Esophagus (tissue), 2 donors: Measurements from ENCODE around the gene ETDB. TPM values are rescaled to one million over a fixed set of nuclear protein-coding genes. Genes with fewer than 3 reads are reported as not detected.
"Not testable (repeated sequence)": the region's sequence is repeated elsewhere in the genome, so short reads cannot be mapped to it uniquely, and the experiment has no call there.

Experiments used
- H3K27ac ChIP-seq, 2 donors: one replicate each; pipeline ENCODE4 v1.5.1; 2013; ENCODE audit warnings: low read depth in 2 of 2, mild to moderate bottlenecking in 2 of 2, inconsistent platforms in 1 of 2, low read length in 1 of 2, moderate library complexity in 1 of 2
- H3K27me3 ChIP-seq, 2 donors: one replicate each; pipeline ENCODE4 v1.6.1; 2013; ENCODE audit warnings: low read length in 2 of 2, control low read depth in 1 of 2, mild to moderate bottlenecking in 1 of 2; ENCODE audit not compliant: insufficient read depth in 2 of 2, control insufficient read depth in 1 of 2
- H3K36me3 ChIP-seq, 2 donors: one replicate each; pipeline ENCODE4 v1.6.1; 2013; ENCODE audit warnings: low read length in 1 of 2; ENCODE audit not compliant: control insufficient read depth in 2 of 2, insufficient read depth in 2 of 2
- H3K4me1 ChIP-seq, 2 donors: one replicate each; pipeline ENCODE4 v1.6.1; 2013; ENCODE audit warnings: low read length in 1 of 2; ENCODE audit not compliant: control insufficient read depth in 2 of 2, insufficient read depth in 2 of 2
- H3K4me3 ChIP-seq, 2 donors: one replicate each; pipeline ENCODE4 v1.5.1; 2013; ENCODE audit warnings: low read length in 2 of 2, mild to moderate bottlenecking in 2 of 2, low read depth in 1 of 2, moderate library complexity in 1 of 2
- H3K9me3 ChIP-seq, 2 donors: one replicate each; pipeline ENCODE4 v1.6.1; 2013; ENCODE audit warnings: mild to moderate bottlenecking in 2 of 2, low read depth in 1 of 2, low read length in 1 of 2, moderate library complexity in 1 of 2; ENCODE audit not compliant: control insufficient read depth in 2 of 2, insufficient read depth in 1 of 2
- WGBS, 2 donors: extraction: QIAGEN DNeasy Blood & Tissue Kit; methylation state at CpG; one replicate each; pipeline ENCODE4 v1.1.7; 2013; 5-methylcytosine and 5-hydroxymethylcytosine counted together
- polyA plus RNA-seq, 2 donors: library from polyadenylated mRNA; stranded (reverse); fragments of 200-250 nt; gene quantifications; one replicate each; pipeline ENCODE4 v1.2.3, GENCODE V29; 2013
- donor health status: healthy with polysubstance abuse.
- donor health status: Bipolar disorder and iron deficiency.

The ETDB gene
- not detected for polyA plus RNA-seq

GRCh38 chrX:135120056-135120576 is at the start of gene ETDB:
ETDB (minus strand) TSS chrX:135120526; CDS start chrX:135119261, 1,265 bp downstream.
- H3K9me3 ChIP-seq, H3K4me1 ChIP-seq, H3K4me3 ChIP-seq, H3K27me3 ChIP-seq, H3K36me3 ChIP-seq, H3K27ac ChIP-seq: not testable (repeated sequence)
- WGBS, 2 donors = no CpG with 5 or more reads among the region's 1 CpG

- H3K4me1 ChIP-seq, H3K27ac ChIP-seq, H3K27me3 ChIP-seq, H3K36me3 ChIP-seq, H3K9me3 ChIP-seq, H3K4me3 ChIP-seq: not testable (repeated sequence)
- WGBS, 2 donors = 55 to 66% methylated on average over 3 of the region's 3 CpGs
Observed at GRCh38 chrX:135169534-135169933, 49.2 kb upstream of the ETDB start.

DNA sequence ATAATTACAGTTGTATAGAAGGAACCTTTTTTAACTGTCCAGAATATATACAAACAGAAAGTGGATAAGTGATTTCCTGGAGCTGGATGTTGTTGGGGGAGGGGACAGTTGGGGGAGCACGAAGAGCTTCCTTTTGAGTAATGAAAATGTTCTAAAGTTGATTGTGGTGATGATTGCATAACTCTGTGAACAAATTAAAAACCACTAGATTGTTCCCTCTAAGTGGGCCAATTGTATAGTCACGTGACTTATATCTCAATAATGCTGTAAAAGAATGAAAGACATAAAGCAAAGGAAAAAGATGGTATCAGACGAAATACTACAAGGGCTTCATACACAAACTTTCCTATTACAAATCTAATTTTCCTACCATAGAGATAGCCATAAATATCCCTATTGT is 48.2 kb upstream of the ETDB start:
- H3K27me3 ChIP-seq = no peaks in the 10 kb centered on the region
- H3K36me3 ChIP-seq = no peaks in the 10 kb centered on the region
- no peaks in the 10 kb centered on the region for H3K9me3 ChIP-seq
- no peak overlapping the region for H3K4me3 ChIP-seq
- H3K4me1 ChIP-seq = no peaks in the 10 kb centered on the region
- H3K27ac ChIP-seq = no peak overlapping the region
- 37% methylated on average over 3 of the region's 3 CpGs for WGBS, 2 donors

DNA sequence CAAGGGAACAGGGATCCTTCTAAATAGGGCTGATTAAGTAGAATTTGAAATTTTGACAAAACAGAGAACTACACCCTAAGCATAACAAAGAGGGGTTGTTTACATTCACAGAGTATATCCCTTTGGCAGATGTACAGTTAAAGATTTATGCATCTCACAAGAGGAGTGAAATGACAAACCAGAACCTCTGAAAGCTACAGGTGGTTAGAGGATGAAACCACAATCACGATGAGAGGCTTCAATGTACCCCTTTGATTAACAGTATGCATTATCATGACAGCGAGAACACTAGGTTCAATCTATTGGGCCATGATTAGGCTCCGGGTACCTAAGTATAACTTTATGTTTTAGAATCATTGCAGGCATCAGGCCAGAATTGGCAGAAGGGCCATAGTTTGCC is 34.4 kb upstream of the ETDB start:
- no CpG with 5 or more reads among the region's 3 CpGs for WGBS, 2 donors

GRCh38 chrX:135126145-135126544 is 5.8 kb upstream of the ETDB start:
- H3K9me3 ChIP-seq, H3K27me3 ChIP-seq, H3K27ac ChIP-seq, H3K36me3 ChIP-seq, H3K4me3 ChIP-seq, H3K4me1 ChIP-seq: not testable (repeated sequence)
- WGBS, 2 donors = no CpG with 5 or more reads among the region's 6 CpGs

More for the DNA sequence above, 34.4 kb upstream of the ETDB start:
- H3K27me3 ChIP-seq, H3K4me1 ChIP-seq, H3K9me3 ChIP-seq, H3K36me3 ChIP-seq, H3K4me3 ChIP-seq, H3K27ac ChIP-seq: not testable (repeated sequence)

GRCh38 chrX:135116064-135116463 is 4.3 kb downstream of the ETDB start:
- H3K27me3 ChIP-seq, H3K27ac ChIP-seq, H3K9me3 ChIP-seq, H3K36me3 ChIP-seq, H3K4me1 ChIP-seq, H3K4me3 ChIP-seq: not testable (repeated sequence)
- WGBS, 2 donors = no CpG with 5 or more reads among the region's 2 CpGs

DNA sequence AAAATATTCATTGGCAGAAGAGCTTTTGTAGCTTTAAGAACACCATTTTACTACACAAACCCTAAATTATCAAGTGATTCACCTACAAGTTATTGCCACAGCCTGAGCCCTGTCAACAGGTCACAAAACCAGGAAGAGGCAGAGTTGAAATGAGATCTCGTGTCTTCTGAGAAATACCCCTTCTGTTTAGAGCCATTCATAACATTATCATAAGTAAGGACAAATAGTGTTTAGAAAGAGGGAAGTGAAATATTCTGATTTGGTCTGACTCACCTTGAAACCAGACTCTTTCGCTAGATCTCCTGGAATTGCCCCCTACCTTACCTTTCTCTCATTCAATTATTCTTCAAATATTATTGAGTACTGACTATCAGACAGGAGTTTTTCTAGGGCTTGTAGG is 5.9 kb downstream of the ETDB start:
- H3K27ac ChIP-seq = no peak overlapping the region
- WGBS, 2 donors = 65 to 73% methylated on average over 2 of the region's 2 CpGs

GRCh38 chrX:135112743-135113142 is 7.6 kb downstream of the ETDB start:
- no peaks in the 10 kb centered on the region for H3K36me3 ChIP-seq
- H3K27ac ChIP-seq = no peak overlapping the region
- H3K4me3 ChIP-seq = no peak overlapping the region
- no peaks in the 10 kb centered on the region for H3K9me3 ChIP-seq
- no peaks in the 10 kb centered on the region for H3K27me3 ChIP-seq
- no peaks in the 10 kb centered on the region for H3K4me1 ChIP-seq
- WGBS, 2 donors = 82 to 91% methylated on average over 1 of the region's 1 CpG

More for the DNA sequence above, 5.9 kb downstream of the ETDB start:
- Histone ChIP-seq H3K27me3 (no peaks in the 10 kb centered on the region), H3K36me3 (no peaks in the 10 kb centered on the region), H3K4me3 (no peak overlapping the region), H3K4me1 (no peaks in the 10 kb centered on the region), H3K9me3 (no peaks in the 10 kb centered on the region)

GRCh38 chrX:135112096-135112729 is 8.1 kb downstream of the ETDB start:
- Histone ChIP-seq H3K27ac (no peak overlapping the region), H3K4me1 (no peaks in the 10 kb centered on the region), H3K9me3 (no peaks in the 10 kb centered on the region), H3K36me3 (no peaks in the 10 kb centered on the region), H3K27me3 (no peaks in the 10 kb centered on the region), H3K4me3 (no peak overlapping the region)
- WGBS, 2 donors = 35% methylated on average over 5 of the region's 5 CpGs

GRCh38 chrX:135109554-135109953 is 10.8 kb downstream of the ETDB start:
- no peak overlapping the region for H3K27ac ChIP-seq
- H3K36me3 ChIP-seq = no peaks in the 10 kb centered on the region
- no peaks in the 10 kb centered on the region for H3K9me3 ChIP-seq
- H3K4me3 ChIP-seq = no peak overlapping the region
- H3K4me1 ChIP-seq = no peaks in the 10 kb centered on the region
- WGBS, 2 donors = 66 to 82% methylated on average over 3 of the region's 3 CpGs
- H3K27me3 ChIP-seq = no peaks in the 10 kb centered on the region
